GM21360 (cell line): ENCODE data around the gene CUL3.

ENCODE experiments used
- ATAC-seq: cut with Tn5 transposase; IDR thresholded peaks from one replicate; pipeline ENCODE4 v1.9.1; 2021; ENCODE audit warnings: mild to moderate bottlenecking, moderate library complexity; ENCODE audit not compliant: unreplicated experiment

The CUL3 gene

DNA sequence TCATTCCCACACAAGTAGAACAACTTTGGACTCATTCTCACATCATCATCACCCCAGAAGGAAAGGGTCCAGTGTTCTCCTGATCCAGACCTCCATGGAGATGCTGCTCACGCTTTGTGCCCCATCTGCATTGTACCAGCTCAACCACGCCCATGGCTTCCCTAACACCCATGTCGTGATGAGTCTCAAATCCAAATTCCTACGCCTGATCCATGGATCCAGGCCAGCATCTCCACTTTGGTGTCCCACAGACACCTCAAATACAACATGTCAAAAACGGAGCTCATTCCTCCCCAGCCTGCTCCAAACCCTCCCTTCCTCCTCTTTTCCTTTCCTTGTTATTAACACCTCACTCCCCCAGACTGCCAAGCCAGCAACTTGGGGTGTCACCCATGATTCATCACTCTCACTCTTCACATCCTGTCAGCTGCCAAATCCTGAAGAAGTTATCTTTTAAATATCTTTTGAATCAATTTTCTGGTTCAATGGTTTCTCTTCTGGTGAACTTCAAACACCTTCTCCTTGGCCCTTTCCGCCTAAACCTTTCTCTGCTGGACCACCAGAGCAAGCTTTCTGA lies 153.1 kb downstream of the CUL3 start:
- ATAC-seq = no peak

DNA sequence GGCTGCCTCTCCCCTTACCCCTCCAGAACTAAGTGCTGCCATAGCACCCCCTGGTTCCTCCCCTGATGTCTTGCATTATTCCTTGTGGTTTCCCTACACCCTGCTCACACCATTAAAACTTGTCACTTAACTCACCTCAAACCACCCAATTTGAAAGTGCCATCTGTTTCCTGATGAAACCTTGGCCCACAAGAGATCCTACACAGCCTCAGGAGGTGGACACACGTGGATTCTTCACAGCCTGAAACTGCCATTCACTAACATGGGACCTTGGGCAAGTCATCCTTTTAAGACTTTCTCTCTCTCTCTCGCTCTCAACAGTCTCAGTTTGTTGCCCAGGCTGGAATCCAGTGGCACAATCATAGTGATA lies 155.7 kb downstream of the CUL3 start:
- no peak for ATAC-seq

DNA sequence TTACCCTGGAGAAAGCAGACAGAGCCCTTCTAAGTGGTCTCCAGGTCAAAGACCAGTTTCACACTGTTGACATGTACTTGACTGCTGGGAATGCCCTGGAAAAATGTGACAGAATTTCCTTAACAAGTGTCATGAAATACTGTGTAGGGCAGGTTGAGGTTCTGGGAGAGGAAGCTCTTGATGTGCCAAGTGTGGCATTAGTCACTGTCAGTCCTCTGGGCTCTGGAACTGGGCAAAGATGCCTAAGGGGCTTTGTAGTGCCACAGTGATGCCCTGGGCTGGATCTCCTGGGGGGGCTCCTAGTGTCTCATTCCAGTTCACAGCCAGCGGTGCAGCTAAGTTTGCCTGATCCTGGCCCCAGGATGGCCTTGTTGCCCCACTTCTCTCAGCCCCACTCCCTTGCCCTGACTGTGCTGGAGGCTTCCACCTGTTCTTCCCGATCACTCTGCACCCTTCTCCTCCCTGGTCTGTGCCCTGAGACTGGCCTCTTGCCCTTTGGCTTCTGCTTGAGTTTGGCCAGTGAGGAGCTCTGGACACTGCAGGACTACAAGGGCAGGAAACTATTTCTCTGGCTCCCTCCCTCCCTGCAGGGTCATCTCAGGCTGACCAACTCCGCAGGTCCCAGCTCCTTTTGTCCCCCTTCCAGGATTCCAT lies 156.2 kb downstream of the CUL3 start:
- ATAC-seq = no peak

DNA sequence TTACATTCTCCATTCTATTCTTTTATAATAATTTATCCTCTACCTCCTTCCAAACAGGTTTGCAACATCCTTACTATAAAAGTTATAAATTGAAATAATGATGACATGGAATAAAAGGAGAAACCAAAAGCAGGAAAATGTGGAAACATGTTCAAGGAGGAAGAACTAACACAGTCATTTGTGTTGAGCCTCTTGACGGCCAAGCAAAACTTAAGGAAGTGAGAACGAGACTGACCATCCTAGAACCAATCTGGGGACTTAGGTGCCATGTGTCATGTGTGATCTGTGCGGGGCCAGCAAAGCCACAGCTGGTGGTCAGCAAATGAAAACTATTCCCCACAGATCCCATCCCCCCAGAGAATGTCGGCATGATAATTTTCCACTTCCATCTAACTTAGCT lies 157.7 kb downstream of the CUL3 start:
- ATAC-seq = no peak

DNA sequence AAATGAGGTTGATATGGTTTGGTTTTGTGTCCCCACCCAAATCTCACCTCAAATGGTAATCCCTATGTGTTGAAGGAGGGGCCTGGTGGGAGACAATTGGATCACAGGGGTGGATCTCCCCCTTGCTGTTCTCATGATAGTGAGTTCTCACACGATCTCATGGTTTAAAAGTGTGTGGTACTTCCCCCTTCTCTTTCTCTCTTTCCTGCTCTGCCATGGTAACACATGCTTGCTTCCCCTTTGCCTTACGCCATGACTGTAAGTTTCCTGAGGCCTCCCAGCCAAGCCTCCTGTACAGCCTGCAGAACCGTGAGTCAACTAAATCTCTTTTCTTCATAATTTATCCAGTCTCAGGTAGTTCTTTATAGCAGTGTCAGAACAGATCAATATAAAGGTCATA lies 158.5 kb downstream of the CUL3 start:
- no peak for ATAC-seq

DNA sequence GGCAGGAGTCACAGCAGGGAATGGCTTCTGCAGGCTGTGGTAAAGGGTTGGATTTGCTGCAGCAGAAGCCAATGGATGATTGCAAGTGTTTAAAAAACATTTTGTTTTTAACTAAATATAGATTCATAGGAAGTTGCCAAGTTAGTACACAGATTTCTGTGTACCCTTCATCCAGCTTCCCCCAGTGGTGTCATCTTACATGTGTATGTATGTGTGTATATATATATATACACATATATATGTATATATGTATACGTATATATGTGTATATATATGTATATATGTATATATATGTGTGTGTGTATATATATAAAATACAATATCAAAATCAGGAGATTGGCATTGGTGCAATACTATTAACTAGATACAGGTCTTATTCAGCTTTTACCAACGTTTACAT lies 164.1 kb downstream of the CUL3 start:
- no peak for ATAC-seq
